ENCODE data around the gene ASTN2.
"Not testable (repeated sequence)": the region's sequence is repeated elsewhere in the genome, so short reads cannot be mapped to it uniquely, and the experiment has no call there.

ASTN2 gene

GRCh38 chr9:116713271-116713670 is 701.6 kb downstream of the ASTN2 start:
- no peak for DNase-seq

- no peak for DNase-seq
Observed at GRCh38 chr9:116712781-116713180, 702.1 kb downstream of the ASTN2 start.

GRCh38 chr9:116706310-116707290 is 708.3 kb downstream of the ASTN2 start:
- no peak for DNase-seq

GRCh38 chr9:116705531-116705930 is 709.3 kb downstream of the ASTN2 start:
- DNase-seq, result no peak

DNA sequence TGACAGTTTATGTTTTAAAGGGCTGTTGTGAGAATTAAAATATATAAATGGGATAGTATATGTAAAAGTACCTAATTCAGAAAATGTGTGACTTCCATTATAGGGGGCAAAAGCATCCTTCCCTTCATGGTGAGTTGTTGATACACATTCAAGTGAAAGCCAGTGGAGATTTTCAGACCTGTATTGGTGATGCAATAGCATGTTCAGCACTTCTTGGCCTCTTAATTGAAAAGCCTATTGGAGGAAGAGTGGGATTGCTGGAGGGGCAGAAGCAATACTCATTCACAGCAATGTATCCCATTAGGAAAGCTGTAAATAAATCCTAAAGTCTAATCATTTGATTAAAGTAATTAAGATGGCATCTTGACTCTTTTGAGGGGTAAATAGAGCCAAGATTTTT is 710.4 kb downstream of the ASTN2 start:
- no peak for DNase-seq

DNA sequence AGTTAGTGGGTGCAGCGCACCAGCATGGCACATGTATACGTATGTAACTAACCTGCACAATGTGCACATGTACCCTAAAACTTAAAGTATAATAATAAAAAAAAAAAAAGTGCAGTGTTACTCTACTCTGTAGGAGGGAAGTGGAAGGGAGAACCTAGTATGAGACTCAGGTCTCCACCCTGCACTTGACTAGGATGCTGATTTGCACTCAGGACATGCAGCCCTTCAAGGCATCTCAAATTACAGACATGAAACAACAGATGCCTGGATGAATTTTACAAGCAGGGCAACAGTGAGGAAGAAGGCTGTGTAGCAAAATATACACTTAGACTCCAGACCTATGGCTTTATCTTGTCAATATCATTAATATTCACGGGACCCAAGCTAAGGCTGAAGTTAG is 711.2 kb downstream of the ASTN2 start:
- DNase-seq, result no peak

- no peak for DNase-seq
Observed at GRCh38 chr9:116701940-116702642, 712.8 kb downstream of the ASTN2 start.

DNA sequence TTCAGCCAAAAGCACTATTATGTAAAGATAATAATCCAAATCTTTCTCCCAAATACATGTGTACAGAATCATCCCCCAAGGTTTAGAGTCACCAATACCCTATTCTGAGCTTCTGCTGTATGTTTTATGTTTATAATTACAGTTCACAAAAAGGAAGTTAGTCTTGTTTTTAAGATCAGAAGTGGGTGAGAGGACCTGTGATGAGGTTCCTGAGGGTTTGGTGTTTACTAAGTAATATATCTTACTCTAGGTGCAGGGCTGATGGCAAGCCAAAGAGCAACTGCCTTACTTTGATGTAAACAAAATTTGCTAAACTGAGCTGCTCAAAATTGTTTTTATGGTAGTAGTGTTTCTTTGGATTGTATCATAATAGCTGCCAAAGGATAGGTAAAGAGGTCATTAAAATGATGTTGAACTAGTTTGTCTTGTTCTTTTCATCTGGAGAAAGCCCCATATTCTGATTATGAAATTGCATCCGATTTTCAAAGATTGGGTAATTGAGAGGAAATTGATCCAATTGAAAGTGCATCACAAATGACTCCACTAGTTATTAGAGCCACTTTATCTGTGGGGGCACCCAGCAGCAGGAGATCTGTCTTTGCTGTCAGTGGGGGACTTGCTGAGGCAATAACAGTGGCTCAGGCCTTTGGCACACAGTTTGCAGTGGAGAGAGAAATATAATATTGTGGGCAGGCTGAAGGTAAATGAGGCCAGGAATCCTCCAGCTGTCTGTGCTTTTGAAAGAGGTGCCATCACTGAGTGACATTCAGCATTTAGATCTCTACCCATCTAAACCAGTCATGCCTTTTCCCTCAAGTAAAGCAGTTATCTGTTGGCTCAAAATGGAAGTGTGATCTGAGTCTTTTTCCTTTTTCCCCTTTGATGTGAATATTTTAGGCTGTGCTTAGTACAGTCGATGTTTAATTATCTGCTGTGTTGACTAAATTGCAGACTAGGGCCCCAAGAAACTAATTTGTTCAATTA is 713.7 kb downstream of the ASTN2 start:
- no peak for DNase-seq

DNA sequence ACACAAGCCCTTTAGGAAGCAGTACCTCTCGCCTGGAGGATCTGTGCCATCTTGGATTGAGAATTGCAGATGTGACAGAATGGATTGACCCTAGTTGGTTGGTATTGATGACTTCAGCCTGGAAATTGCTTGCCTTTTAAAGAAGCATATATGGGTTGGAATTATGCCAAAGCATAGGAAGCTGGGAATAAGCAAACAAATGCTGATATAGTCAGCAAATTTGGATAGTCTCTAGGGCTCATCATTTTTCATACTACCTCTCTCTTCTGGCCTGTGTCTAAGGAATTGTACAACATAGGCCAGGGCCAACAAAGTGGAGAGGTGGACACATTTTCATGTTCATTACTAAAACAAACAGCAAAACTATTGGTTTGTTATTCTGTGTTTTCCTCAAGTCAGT is 714.6 kb downstream of the ASTN2 start:
- no peak for DNase-seq

GRCh38 chr9:116697887-116698286 is 717.0 kb downstream of the ASTN2 start:
- DNase-seq, result no peak

GRCh38 chr9:116697362-116697761 is 717.5 kb downstream of the ASTN2 start:
- no peak for DNase-seq

GRCh38 chr9:116695438-116695837 is 719.4 kb downstream of the ASTN2 start:
- DNase-seq, result no peak

DNA sequence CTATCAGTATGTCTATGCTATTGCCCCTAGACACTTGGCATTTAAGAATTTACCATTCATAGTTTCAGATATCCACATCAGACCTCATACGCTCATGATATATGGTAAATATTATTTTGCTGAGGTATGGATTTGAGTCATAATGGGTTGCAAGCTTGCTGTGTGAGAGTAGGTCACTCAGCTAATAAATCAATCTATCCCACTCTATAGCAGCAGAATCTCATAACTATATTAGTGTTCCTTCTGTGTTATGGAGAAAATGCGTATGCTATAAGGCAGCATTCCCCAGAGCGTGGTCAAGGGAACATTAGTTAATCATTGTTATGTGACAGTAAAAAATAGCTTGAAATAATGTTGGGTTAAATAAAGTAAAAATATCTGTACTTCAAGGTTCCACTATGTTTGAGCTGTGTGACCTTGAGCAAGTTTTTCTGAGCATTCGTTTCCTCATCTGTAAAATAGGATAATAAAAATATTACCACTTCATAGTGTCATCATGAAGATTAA is 720.0 kb downstream of the ASTN2 start:
- no peak for DNase-seq

GRCh38 chr9:116693233-116693731 is 721.6 kb downstream of the ASTN2 start:
- no peak for DNase-seq

GRCh38 chr9:116692616-116693015 is 722.2 kb downstream of the ASTN2 start:
- no peak for DNase-seq

DNA sequence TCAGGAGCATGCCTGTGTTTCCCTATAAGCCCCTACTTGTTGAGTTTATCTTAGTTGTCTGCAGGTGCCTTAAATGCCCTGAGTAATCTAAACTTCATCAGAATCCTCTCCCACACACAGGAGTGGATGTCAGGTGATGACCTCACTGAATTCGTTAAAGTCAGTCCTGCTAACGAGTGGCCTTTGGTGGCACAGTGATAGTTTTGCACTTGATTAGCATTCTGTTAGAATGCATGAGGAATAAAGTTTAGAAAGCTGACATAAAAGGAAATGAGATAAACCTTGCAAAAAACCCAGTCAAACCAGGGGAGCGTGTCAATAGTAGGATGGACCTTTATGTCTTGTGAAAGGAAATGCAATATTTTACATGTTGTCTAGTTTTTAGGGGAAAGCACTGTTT is 723.2 kb downstream of the ASTN2 start:
- no peak for DNase-seq

- DNase-seq, result not testable (repeated sequence)
Observed at GRCh38 chr9:116690805-116691204, 724.1 kb downstream of the ASTN2 start.

GRCh38 chr9:116689486-116690032 is 725.3 kb downstream of the ASTN2 start:
- no peak for DNase-seq

- DNase-seq, result no peak
Observed at GRCh38 chr9:116688806-116689485, 725.9 kb downstream of the ASTN2 start.

GRCh38 chr9:116687754-116688135 is 727.1 kb downstream of the ASTN2 start:
- DNase-seq, result no peak

GRCh38 chr9:116687074-116687753 is 727.6 kb downstream of the ASTN2 start, which contains the start of gene TRIM32:
Gene TRIM32 (plus strand): TSS chr9:116687305. CDS start chr9:116697743, 10,438 bp downstream.
- DNase-seq, result peak; percentile 90 to 93
